GM19463 (cell line): ENCODE results near the gene RFC5.

Experiments
- ATAC-seq: cut with Tn5 transposase; IDR thresholded peaks from one replicate; pipeline ENCODE4 v1.9.1; 2021; ENCODE audit warnings: mild to moderate bottlenecking, moderate library complexity; ENCODE audit not compliant: unreplicated experiment

Gene RFC5

GRCh38 chr12:118050972-118051910, 34.7 kb downstream of the RFC5 start:
- ATAC-seq: no peak

- no peak for ATAC-seq
These were observed 36.0 kb downstream of the RFC5 start for GRCh38 chr12:118052324-118053070.

GRCh38 chr12:118053071-118053985, 36.8 kb downstream of the RFC5 start:
- ATAC-seq: no peak

- ATAC-seq: peak; percentile 78
These were observed 38.6 kb downstream of the RFC5 start for GRCh38 chr12:118055144-118055557.

- ATAC-seq: no peak
These were observed 39.6 kb downstream of the RFC5 start for GRCh38 chr12:118055865-118056773.

- ATAC-seq: no peak
These were observed 41.7 kb downstream of the RFC5 start for GRCh38 chr12:118058227-118058626.

GRCh38 chr12:118058881-118059280, 42.4 kb downstream of the RFC5 start:
- ATAC-seq: no peak

- ATAC-seq: no peak
These were observed 43.1 kb downstream of the RFC5 start for GRCh38 chr12:118059341-118060191.

GRCh38 chr12:118060301-118061010, 44.0 kb downstream of the RFC5 start:
- peak; percentile 40 for ATAC-seq

GRCh38 chr12:118061011-118061872, 44.7 kb downstream of the RFC5 start, which contains the start of gene WSB2:
TSS of gene WSB2 (minus strand) at chr12:118061179. CDS start at chr12:118061048, 131 bp downstream.
- peak; percentile 40 for ATAC-seq

GRCh38 chr12:118061873-118062843, 45.7 kb downstream of the RFC5 start:
- no peak for ATAC-seq

- ATAC-seq: no peak
These were observed 47.3 kb downstream of the RFC5 start for GRCh38 chr12:118063576-118064391.

- no peak for ATAC-seq
These were observed 48.1 kb downstream of the RFC5 start for GRCh38 chr12:118064608-118065007.

GRCh38 chr12:118065380-118065779, 48.9 kb downstream of the RFC5 start:
- no peak for ATAC-seq

GRCh38 chr12:118068445-118068844, 51.9 kb downstream of the RFC5 start:
- no peak for ATAC-seq
